MM.1S (cell line): ENCODE results near the gene CHERP.

Experiments
- DNase-seq: peaks from one replicate; pipeline ENCODE4 v3.0.0-alpha.2; 2015
- H2AFZ ChIP-seq: fragments of 300-600 bp; sonication (generic); 2 replicates; pipeline ENCODE4 v1.6.0; 2016; ENCODE audit warnings: antibody characterized with exemption, low read length
- H3F3A ChIP-seq: fragments of 300-600 bp; sonication (generic); 2 replicates; pipeline ENCODE4 v1.6.1; 2016; ENCODE audit warnings: mild to moderate bottlenecking, antibody characterized with exemption, low read length, moderate library complexity, mixed read lengths; ENCODE audit not compliant: insufficient read depth
- H3K27ac ChIP-seq: fragments of 300-600 bp; sonication (generic); 2 replicates; pipeline ENCODE4 v1.5.1; 2016; ENCODE audit warnings: mild to moderate bottlenecking, low read length
- H3K27me3 ChIP-seq: fragments of 300-600 bp; sonication (generic); replicated peaks from 2 replicates; pipeline ENCODE4 v1.6.0; 2016; ENCODE audit warnings: low read length; ENCODE audit not compliant: insufficient read depth
- H3K36me3 ChIP-seq: fragments of 300-600 bp; sonication (generic); replicated peaks from 2 replicates; pipeline ENCODE4 v1.6.1; 2016; ENCODE audit warnings: mild to moderate bottlenecking, low read length, mixed read lengths; ENCODE audit not compliant: insufficient read depth
- H3K4me1 ChIP-seq: fragments of 300-600 bp; sonication (generic); 2 replicates; pipeline ENCODE4 v1.6.1; 2016; ENCODE audit warnings: low read length, mixed read lengths
- H3K4me2 ChIP-seq: fragments of 300-600 bp; sonication (generic); 2 replicates; pipeline ENCODE4 v1.6.0; 2016; ENCODE audit warnings: low read depth, low read length
- H3K4me3 ChIP-seq: fragments of 300-600 bp; sonication (generic); 2 replicates; pipeline ENCODE4 v1.5.1; 2016; ENCODE audit warnings: low read length, mixed read lengths
- H3K79me2 ChIP-seq: fragments of 300-600 bp; sonication (generic); 2 replicates; pipeline ENCODE4 v1.6.1; 2016; ENCODE audit warnings: mixed run types, low read length, mixed read lengths
- H3K9ac ChIP-seq: fragments of 300-600 bp; sonication (generic); 2 replicates; pipeline ENCODE4 v1.6.1; 2016; ENCODE audit warnings: low read length, mixed read lengths
- H3K9me2 ChIP-seq: fragments of 300-600 bp; sonication (generic); replicated peaks from 2 replicates; pipeline ENCODE4 v1.6.1; 2016; ENCODE audit warnings: mild to moderate bottlenecking, low read length, mixed read lengths; ENCODE audit not compliant: insufficient read depth
- H3K9me3 ChIP-seq: fragments of 300-600 bp; sonication (generic); replicated peaks from 2 replicates; pipeline ENCODE4 v1.6.1; 2016; ENCODE audit warnings: mild to moderate bottlenecking, low read length, mixed read lengths; ENCODE audit not compliant: insufficient read depth
- H4K20me1 ChIP-seq: fragments of 300-600 bp; sonication (generic); 2 replicates; pipeline ENCODE4 v1.6.1; 2016; ENCODE audit warnings: mild to moderate bottlenecking, low read length, moderate library complexity, mixed read lengths; ENCODE audit not compliant: insufficient read depth
- EZH2 ChIP-seq: fragments of 300-600 bp; sonication (generic); optimal IDR thresholded peaks from 2 replicates; pipeline ENCODE3; 2017; ENCODE audit warnings: low read depth, mild to moderate bottlenecking, antibody characterized with exemption, low read length, mixed read lengths
- EZH2phosphoT487 ChIP-seq: fragments of 300-600 bp; sonication (generic); IDR thresholded peaks from 2 replicates; pipeline ENCODE4 v1.6.1; 2018; ENCODE audit warnings: antibody characterized with exemption, low read length
- TF ChIP-seq, protein P1 (sequence below): fragments of 300-600 bp; sonication (generic); IDR thresholded peaks from 2 replicates; pipeline ENCODE4 v1.5.1; 2016; ENCODE audit warnings: antibody characterized with exemption, low read length, mixed read lengths

CHERP gene

DNA sequence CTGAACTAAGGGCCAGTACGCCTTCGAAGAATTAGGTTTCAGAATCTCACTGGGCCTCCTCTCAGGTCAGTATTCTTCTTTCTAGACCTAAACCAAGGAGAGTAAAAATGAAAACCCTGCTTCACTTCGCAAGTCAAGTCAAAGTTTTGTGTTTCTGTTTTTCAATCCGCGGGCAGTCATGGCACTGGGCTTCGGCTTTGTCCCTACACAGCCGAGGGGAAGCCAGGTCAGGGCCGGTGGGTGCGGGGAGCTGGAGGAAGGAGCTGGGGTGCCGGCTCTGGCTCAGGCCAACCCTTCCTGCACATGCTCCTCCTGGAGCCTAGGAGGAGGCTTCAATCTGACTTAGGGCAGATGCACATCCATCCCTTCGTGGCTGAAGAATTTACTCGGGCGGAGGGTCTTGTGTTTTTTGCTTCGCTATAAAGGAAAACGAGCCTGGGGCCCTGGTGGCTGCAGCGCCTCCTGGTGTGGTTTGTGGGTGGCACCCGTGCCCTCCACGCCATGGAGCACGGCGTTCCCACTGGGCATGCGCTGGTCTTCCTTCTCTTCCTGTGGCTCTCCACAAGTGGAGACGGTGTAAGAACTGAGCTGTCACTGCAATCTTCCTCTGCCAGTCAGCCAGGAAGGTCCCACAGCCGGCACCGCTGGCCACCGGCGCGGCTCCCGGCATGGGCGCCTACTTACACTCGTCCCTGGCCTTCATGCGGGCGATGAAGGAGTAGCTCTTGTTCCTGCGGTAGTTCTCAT lies 23.6 kb downstream of the CHERP start:
- TF ChIP-seq EZH2phosphoT487, result no peak
- TF ChIP-seq, protein P1, sequence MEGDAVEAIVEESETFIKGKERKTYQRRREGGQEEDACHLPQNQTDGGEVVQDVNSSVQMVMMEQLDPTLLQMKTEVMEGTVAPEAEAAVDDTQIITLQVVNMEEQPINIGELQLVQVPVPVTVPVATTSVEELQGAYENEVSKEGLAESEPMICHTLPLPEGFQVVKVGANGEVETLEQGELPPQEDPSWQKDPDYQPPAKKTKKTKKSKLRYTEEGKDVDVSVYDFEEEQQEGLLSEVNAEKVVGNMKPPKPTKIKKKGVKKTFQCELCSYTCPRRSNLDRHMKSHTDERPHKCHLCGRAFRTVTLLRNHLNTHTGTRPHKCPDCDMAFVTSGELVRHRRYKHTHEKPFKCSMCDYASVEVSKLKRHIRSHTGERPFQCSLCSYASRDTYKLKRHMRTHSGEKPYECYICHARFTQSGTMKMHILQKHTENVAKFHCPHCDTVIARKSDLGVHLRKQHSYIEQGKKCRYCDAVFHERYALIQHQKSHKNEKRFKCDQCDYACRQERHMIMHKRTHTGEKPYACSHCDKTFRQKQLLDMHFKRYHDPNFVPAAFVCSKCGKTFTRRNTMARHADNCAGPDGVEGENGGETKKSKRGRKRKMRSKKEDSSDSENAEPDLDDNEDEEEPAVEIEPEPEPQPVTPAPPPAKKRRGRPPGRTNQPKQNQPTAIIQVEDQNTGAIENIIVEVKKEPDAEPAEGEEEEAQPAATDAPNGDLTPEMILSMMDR, result no peak
- no peak for TF ChIP-seq EZH2
- no peaks in the 10 kb centered on the region for H4K20me1 ChIP-seq
- H3K4me2 ChIP-seq, result no peak overlapping the region
- H2AFZ ChIP-seq, result no peak overlapping the region
- H3K79me2 ChIP-seq, result peaks cover 6% of the 10 kb centered on the region; the same call in 1 of the 2 replicates
- peaks cover 20% of the 10 kb centered on the region for H3K36me3 ChIP-seq
- no peaks in the 10 kb centered on the region for H3K4me1 ChIP-seq
- H3K27me3 ChIP-seq, result no peaks in the 10 kb centered on the region
- no peaks in the 10 kb centered on the region for H3K9me2 ChIP-seq
- H3K4me3 ChIP-seq, result no peak overlapping the region
- H3K9me3 ChIP-seq, result no peaks in the 10 kb centered on the region
- no peak overlapping the region for H3K9ac ChIP-seq
- DNase-seq, result no peak
- no peaks in the 10 kb centered on the region for H3F3A ChIP-seq
- H3K27ac ChIP-seq, result no peak overlapping the region

DNA sequence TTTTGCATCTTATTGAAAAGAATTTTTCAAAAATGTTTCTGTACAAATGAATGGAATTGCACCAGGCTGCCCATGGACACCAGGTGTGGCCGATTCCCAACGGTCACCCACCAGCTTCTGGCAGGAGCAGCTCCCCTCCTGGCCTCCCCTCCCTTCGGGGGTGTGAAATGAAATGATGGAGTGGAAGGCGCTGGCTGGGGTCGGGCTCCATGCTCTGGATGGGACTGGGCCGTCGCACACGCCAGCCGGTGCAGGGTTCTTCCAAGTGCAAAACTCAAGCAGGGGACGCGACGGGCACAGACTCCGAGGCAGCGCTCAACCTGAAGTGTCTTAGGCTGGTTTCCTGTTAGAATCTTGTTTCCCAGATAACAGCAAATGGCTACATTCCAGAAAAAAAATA lies 24.2 kb downstream of the CHERP start:
- no peaks in the 10 kb centered on the region for H3K27me3 ChIP-seq
- H3K4me1 ChIP-seq, result no peaks in the 10 kb centered on the region
- no peaks in the 10 kb centered on the region for H3K79me2 ChIP-seq
- TF ChIP-seq, protein P1, result no peak
- TF ChIP-seq EZH2phosphoT487, result no peak
- TF ChIP-seq EZH2, result no peak
- peaks cover 20% of the 10 kb centered on the region for H3K36me3 ChIP-seq
- no peaks in the 10 kb centered on the region for H3K9me2 ChIP-seq
- H3F3A ChIP-seq, result no peaks in the 10 kb centered on the region
- H3K27ac ChIP-seq, result no peak overlapping the region
- no peaks in the 10 kb centered on the region for H3K9me3 ChIP-seq
- H3K4me3 ChIP-seq, result no peak overlapping the region
- no peak for DNase-seq
- no peaks in the 10 kb centered on the region for H4K20me1 ChIP-seq
- no peak overlapping the region for H3K4me2 ChIP-seq
- H3K9ac ChIP-seq, result no peak overlapping the region
- no peak overlapping the region for H2AFZ ChIP-seq

DNA sequence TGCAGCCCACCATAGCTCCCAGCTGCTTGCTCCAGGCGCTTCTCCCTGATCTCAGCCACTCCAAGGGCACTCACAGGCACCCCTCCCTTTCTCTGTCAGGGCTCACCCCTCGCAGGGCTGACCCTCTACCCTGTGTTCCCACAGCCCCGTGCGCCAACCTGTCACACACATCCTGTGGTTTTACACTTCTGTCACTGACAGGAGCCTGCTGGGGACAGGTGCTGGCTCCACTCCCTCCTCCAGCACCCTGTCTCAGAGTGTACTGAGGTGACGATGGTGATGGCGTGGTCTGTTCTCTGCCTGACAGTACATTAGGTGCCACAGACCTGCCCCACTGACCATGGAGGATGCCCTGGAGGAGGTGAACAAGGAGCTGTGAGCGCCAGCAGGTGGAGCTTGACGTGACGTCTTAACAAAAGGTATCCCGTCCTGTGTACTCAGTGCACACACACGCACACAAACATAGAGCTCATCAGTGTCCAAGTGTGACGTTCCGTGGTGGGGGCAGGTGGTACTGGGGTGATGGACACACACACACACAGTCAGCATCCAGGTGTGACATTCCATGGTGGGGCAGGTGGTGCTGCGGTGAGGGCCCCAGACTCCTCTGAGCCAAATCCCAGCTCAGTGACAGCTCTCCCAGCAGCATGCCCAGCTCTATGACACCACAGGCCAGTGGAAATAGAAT lies 25.2 kb downstream of the CHERP start:
- no peak for DNase-seq
- Histone ChIP-seq H3K36me3 (peaks cover 16% of the 10 kb centered on the region), H3K4me3 (no peak overlapping the region)

More for the DNA sequence above, 25.2 kb downstream of the CHERP start:
- H4K20me1 ChIP-seq, result no peaks in the 10 kb centered on the region
- no peaks in the 10 kb centered on the region for H3K27me3 ChIP-seq
- no peaks in the 10 kb centered on the region for H3K79me2 ChIP-seq
- no peak overlapping the region for H3K4me2 ChIP-seq
- H3K9me3 ChIP-seq, result no peaks in the 10 kb centered on the region
- no peaks in the 10 kb centered on the region for H3K4me1 ChIP-seq
- no peak overlapping the region for H3K27ac ChIP-seq
- H3K9me2 ChIP-seq, result no peaks in the 10 kb centered on the region
- H3F3A ChIP-seq, result no peaks in the 10 kb centered on the region
- H2AFZ ChIP-seq, result no peak overlapping the region
- H3K9ac ChIP-seq, result no peak overlapping the region
- TF ChIP-seq EZH2 (no peak), EZH2phosphoT487 (no peak)
- TF ChIP-seq, protein P1, result no peak
